GM12874 (cell line): ENCODE results near the gene MRPL12.

Experiments
- CTCF ChIP-seq: IDR thresholded peaks from 2 replicates; pipeline ENCODE4 v1.5.1; 2011; ENCODE audit warnings: low read depth, mild to moderate bottlenecking, control low read depth, low read length, moderate library complexity; ENCODE audit not compliant: insufficient read depth

Gene MRPL12

DNA sequence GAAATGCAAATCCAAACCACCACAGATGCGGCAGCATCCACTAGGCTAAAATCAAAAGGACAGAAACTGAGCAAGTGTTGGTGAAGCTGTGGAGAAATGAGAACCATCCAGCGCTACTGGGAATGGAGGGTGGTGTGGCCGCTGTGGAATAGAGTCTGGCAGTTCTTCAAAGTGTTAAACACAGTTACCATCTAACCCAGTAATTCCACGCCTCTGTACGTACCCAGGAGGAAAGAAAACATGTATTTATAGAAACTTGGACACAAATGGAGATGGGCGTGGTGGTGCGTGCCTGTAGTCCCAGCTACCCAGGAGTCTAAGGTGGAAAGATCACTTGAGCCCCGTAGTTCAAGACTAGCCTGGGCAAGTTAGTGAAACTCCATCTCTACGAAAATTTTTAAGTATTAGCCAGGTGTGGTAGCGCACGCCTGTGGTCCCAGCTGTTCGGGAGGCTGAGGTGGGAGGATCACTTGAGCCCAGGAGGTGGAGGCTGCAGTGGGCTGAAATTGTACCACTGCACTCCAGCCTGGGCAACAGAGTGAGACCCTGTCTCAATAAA is 20.6 kb downstream of the MRPL12 start:
- TF ChIP-seq CTCF: no peak

GRCh38 chr17:81725439-81725838 is 22.3 kb downstream of the MRPL12 start:
- no peak for TF ChIP-seq CTCF

DNA sequence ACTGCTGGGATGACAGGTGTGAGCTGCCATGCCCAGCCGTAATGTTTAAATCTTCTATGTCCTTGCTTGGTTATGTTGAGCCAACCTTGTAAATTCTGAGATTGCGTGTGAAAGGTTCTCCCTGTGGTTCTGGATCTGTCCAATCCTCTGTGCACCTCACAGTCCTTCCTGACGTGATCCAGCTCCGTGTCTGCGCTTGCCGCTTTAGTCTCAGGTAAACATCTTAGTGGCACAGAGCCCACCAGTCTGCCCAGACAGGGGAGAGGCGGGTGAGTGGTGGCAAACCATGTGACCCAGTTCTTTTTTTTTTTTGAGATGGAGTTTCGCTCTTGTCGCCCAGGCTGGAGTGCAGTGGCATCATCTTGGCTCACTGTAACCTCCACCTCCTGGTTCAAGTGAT is 22.8 kb downstream of the MRPL12 start:
- no peak for TF ChIP-seq CTCF

GRCh38 chr17:81727324-81728031 is 24.3 kb downstream of the MRPL12 start:
- no peak for TF ChIP-seq CTCF

- TF ChIP-seq CTCF: peak; percentile 94
These were observed 30.6 kb downstream of the MRPL12 start for GRCh38 chr17:81733507-81734404.

GRCh38 chr17:81734405-81735263 is 31.5 kb downstream of the MRPL12 start:
- TF ChIP-seq CTCF: no peak
